ENCODE measurements around the gene MICU1.
"Not testable (repeated sequence)": the region's sequence is repeated elsewhere in the genome, so short reads cannot be mapped to it uniquely, and the experiment has no call there.

Gene MICU1

GRCh38 chr10:72625608-72626443 lies at the start of gene MICU1:
Gene MICU1 (minus strand): TSS chr10:72626079. CDS start chr10:72566793, 59,286 bp downstream.
- peak; percentile 78 for DNase-seq (ENCODE audit: low read depth)

- not testable (repeated sequence) for DNase-seq (ENCODE audit: low read depth)
Measured at GRCh38 chr10:72674174-72674573, 48.3 kb upstream of the MICU1 start.

GRCh38 chr10:72673280-72673679 lies 47.4 kb upstream of the MICU1 start:
- DNase-seq (ENCODE audit: low read depth), result no peak

GRCh38 chr10:72667207-72667864 lies 41.5 kb upstream of the MICU1 start:
- DNase-seq (ENCODE audit: low read depth), result no peak

GRCh38 chr10:72665925-72666324 lies 40.0 kb upstream of the MICU1 start:
- no peak for DNase-seq (ENCODE audit: low read depth)

- DNase-seq (ENCODE audit: low read depth), result no peak
Measured at GRCh38 chr10:72663971-72664370, 38.1 kb upstream of the MICU1 start.

- DNase-seq (ENCODE audit: low read depth), result no peak
Measured at GRCh38 chr10:72661431-72661830, 35.6 kb upstream of the MICU1 start.

GRCh38 chr10:72660220-72660619 lies 34.3 kb upstream of the MICU1 start:
- DNase-seq (ENCODE audit: low read depth), result no peak

GRCh38 chr10:72659694-72660093 lies 33.8 kb upstream of the MICU1 start:
- no peak for DNase-seq (ENCODE audit: low read depth)

- DNase-seq (ENCODE audit: low read depth), result no peak
Measured at GRCh38 chr10:72658696-72659400, 33.0 kb upstream of the MICU1 start.

GRCh38 chr10:72654720-72655119 lies 28.8 kb upstream of the MICU1 start:
- no peak for DNase-seq (ENCODE audit: low read depth)

GRCh38 chr10:72653383-72654096 lies 27.7 kb upstream of the MICU1 start:
- no peak for DNase-seq (ENCODE audit: low read depth)

GRCh38 chr10:72649291-72649690 lies 23.4 kb upstream of the MICU1 start:
- DNase-seq (ENCODE audit: low read depth), result no peak

GRCh38 chr10:72648301-72648700 lies 22.4 kb upstream of the MICU1 start:
- DNase-seq (ENCODE audit: low read depth), result no peak

- not testable (repeated sequence) for DNase-seq (ENCODE audit: low read depth)
Measured at GRCh38 chr10:72646971-72647370, 21.1 kb upstream of the MICU1 start.

GRCh38 chr10:72645263-72645858 lies 19.5 kb upstream of the MICU1 start:
- DNase-seq (ENCODE audit: low read depth), result no peak

GRCh38 chr10:72642318-72642717 lies 16.4 kb upstream of the MICU1 start:
- no peak for DNase-seq (ENCODE audit: low read depth)

- no peak for DNase-seq (ENCODE audit: low read depth)
Measured at GRCh38 chr10:72639441-72639873, 13.6 kb upstream of the MICU1 start.

GRCh38 chr10:72638586-72639440 lies 12.9 kb upstream of the MICU1 start:
- no peak for DNase-seq (ENCODE audit: low read depth)

GRCh38 chr10:72637398-72637857 lies 11.5 kb upstream of the MICU1 start:
- DNase-seq (ENCODE audit: low read depth), result no peak

GRCh38 chr10:72630144-72630543 lies 4.3 kb upstream of the MICU1 start:
- no peak for DNase-seq (ENCODE audit: low read depth)
